ENCODE results near the gene STX7. TPM values are rescaled to one million over a fixed set of nuclear protein-coding genes. Genes with fewer than 3 reads are reported as not detected.
A peak's percentile ranks its signal among the peaks of the same experiment; 100 is the strongest.

The STX7 gene
- total RNA-seq, 1 donor from 2014 or later = 65.7 TPM

DNA sequence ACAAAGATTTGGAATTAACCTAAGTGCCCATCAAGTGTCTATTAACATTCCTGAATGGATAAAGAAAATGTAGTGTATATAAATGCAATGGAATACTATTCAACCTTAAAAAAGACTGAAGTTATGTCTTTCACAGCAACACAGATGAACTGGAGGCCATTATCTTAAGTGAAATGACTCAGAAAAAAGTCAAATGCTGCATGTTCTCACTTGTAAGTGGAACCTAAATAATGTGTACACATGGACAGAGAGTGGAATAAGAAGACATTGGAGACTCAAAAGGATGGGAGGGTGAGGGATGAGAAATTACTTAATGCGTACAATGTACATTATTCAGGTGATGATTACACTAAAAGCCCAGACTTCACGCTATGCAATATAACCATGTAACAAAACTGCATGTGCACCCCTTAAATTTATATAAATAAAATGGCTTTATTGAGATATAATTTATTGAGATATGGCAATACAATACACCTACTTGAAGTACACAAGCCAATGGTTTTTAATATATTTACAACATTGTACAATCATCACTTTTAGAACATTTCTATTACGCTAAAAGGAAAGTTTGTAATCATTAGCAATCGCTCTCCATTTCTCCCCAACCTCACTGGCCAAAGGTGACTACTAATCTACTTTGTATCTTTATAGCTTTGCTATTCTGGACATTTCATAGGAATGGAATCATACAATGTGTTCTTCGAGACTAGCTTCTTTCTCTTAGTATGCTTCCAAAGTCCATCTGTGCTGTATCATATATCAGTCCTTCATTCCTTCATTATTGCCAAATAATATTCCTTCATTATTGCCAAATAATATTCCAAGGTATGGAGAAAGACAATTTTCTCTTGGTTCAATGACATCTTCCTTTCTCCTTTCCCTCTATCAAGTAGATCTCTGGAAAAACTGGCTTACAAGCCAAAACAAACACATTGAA, 5.8 kb downstream of the STX7 start:
- DNase-seq (ENCODE audit: low read depth) = no peak

GRCh38 chr6:132506461-132506860, 6.5 kb downstream of the STX7 start:
- DNase-seq (ENCODE audit: low read depth) = no peak

GRCh38 chr6:132505158-132505557, 7.8 kb downstream of the STX7 start:
- DNase-seq (ENCODE audit: low read depth) = no peak

GRCh38 chr6:132504757-132505156, 8.2 kb downstream of the STX7 start:
- DNase-seq (ENCODE audit: low read depth) = no peak

DNA sequence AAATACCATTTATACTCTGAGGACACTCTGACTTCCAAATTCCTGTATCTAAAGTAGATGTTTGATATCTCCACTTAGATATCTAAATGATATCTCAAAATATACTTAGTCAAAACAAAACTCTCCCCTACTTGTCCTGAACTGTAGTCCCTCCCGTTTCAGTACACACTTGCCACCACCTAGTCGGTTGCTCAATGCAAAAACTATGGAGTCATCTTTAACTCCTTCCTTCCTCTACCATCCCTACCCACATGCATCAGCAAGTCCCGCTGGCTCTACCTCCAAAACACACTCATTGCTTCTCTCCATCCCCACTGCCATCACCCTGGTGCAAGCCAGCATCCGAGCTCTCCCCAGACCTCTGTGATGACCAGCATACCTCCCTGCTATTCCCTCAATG, 13.2 kb downstream of the STX7 start:
- peak; percentile 7 for DNase-seq (ENCODE audit: low read depth)

GRCh38 chr6:132498638-132499037, 14.3 kb downstream of the STX7 start:
- no peak for DNase-seq (ENCODE audit: low read depth)

DNA sequence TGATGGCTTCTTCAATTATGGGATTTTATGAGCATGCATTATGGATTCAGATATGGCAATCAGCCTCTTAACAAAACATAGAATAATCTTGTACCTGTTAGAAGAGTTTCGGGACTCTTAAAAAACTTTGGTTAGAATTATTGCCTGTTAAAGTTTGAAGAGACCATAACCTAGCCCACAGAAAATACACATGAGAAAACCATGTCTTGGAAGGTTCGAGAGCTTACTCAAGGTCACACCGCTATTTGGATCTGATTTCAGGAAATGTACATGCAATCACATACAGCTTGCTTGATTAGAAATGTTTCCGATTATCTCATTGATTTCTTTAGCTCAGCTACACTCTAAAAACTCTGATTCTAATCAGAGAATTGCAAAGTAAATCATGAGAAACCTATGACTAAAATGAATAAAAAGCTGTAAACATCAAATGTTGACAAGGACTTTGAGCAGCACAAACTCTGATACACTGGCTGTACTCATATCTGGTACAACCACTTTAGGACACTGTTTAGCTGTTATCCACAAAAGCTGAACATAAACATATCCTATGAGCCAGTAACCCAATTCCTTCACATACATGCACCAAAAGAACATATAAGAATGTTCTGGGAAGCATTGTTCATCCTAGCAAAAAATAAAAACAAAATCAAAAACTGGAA, 16.3 kb downstream of the STX7 start:
- DNase-seq (ENCODE audit: low read depth) = no peak

GRCh38 chr6:132495604-132496079, 17.3 kb downstream of the STX7 start:
- DNase-seq (ENCODE audit: low read depth) = no peak

- DNase-seq (ENCODE audit: low read depth) = no peak
Observed at GRCh38 chr6:132494954-132495353, 18.0 kb downstream of the STX7 start.

- DNase-seq (ENCODE audit: low read depth) = no peak
Observed at GRCh38 chr6:132491881-132492280, 21.0 kb downstream of the STX7 start.

GRCh38 chr6:132491303-132491702, 21.6 kb downstream of the STX7 start:
- no peak for DNase-seq (ENCODE audit: low read depth)

GRCh38 chr6:132490478-132491204, 22.3 kb downstream of the STX7 start:
- no peak for DNase-seq (ENCODE audit: low read depth)

- DNase-seq (ENCODE audit: low read depth) = no peak
Observed at GRCh38 chr6:132490024-132490423, 22.9 kb downstream of the STX7 start.

DNA sequence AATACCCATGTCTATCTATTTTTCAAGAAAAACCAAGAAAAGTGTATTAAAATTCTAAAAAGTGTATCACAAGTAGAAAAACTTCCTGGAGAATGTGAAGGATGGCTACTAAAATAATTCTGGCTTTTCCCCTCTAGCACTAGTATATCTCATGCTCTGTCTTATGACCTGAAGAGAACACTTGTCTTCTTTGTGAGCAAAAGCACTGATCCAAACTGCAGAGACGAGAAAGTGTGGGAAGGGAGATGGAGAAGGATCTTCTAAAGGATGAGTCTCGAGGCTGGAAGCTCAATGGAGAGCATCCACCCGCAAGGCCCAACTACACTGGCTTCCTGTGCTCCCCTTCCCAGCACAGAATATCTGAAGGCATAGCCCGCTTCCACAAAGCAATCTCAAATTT, 23.5 kb downstream of the STX7 start:
- DNase-seq (ENCODE audit: low read depth) = no peak

DNA sequence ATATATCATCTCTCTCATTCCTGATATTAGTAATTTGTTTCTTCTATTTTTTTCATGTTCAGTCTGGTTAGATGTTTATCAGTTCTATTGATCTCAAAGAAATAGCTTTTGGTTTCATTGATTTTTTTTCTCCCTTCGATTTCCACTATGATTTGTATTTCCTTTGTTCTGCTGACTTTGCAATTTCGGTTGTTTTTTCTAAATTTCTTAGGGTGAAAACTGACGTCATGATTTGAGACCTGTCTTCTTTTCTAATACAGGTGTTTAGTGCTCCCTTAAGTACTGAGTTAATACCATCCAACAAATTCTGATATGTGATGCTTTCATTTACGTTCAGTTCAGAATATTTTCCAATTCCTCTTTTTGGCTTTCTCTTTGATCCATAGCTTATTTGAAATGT, 25.2 kb downstream of the STX7 start:
- no peak for DNase-seq (ENCODE audit: low read depth)

DNA sequence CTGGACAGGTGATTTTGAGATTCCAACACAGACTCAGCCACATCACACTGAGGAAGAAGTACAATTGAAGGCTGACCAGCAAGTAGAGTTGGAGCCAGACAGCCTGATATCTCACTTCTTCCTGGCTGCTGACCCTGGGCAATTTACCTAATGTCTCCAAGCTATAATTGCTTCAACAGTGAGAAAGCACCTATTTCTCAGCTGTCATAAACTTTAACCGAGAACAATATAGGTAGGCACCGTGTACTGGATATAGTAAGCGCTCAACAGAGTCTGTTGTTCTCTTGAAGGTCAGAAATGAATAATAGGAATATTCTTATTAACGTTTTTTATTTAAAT, 28.3 kb downstream of the STX7 start:
- DNase-seq (ENCODE audit: low read depth) = no peak

DNA sequence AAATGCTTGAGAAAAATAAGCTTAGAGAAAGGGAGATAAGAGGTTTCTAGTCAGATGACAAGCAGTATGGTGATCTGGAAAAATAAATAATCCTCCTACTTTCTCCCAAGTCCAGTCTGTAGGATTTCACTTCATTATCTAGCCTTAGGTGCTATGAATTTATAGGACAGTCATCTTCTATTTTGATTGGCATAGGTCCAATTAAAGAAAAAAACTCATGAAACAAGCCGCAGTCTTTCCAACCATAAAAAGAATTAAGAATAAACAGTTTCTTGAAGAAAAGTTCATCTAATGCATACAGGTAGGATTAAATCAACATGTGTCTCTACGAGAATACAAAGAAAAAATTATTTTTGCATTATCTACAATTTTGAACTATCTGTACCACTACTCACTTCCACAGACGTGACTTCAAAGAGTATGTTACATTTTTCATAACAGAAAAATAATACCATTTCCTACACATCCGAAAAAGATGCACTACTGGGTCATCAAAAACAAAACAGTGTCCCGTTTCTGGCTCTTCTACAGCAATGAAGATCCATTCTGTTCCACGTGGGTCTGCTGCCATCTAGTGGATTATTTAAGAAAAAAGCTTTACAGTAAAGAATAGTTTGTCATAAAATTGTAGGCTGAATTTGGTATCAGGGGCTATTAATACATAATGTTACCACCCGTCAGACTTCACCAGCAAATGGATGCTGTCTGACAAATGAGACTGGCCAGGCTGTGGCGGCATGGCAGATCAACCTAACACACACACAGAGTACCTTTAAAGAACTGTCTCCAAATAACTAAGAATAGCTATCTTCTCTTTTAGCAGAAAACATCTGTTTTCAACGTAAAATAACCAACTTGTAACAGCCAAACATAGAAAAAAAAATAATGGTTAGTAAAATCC, 28.9 kb downstream of the STX7 start:
- peak; percentile 68 for DNase-seq (ENCODE audit: low read depth)

DNA sequence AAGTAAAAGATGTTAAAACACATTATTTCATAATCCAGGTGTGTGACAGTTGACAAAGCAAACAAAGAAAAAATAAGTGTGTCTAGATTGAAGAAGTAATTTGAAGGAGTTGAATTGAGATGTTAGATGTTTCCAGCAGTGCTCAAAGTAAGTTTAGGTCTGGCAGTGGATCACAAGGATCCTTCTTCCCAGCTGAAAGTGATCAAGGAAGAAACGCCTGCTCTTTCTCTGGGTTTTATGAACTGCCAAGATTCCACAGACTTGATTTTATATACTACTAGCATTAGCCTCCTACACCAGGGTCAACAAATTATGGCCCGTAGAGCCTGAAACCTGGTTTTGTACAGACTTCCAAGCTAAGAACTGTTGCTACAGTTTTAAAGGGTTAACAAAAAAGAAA, 30.3 kb downstream of the STX7 start:
- DNase-seq (ENCODE audit: low read depth) = no peak

DNA sequence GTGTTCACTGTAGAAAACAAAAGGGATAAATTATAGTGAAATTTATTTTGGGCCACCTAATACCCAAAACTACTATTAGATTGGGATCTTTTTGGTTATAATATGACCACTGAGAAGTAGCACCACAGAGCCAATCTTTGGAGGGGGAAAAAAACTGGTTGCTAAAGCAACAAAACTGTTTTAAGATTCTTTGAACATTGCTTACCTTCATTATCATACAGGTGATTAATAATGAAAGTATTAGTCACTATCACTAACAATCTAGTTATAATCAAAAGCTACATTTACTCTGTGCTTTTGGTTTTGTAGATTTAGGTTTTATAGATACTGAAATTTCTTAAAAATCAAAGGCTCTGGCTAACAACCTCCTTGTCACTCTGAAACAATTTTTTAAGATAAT, 31.7 kb downstream of the STX7 start:
- DNase-seq (ENCODE audit: low read depth) = no peak

GRCh38 chr6:132479131-132479530, 33.8 kb downstream of the STX7 start:
- DNase-seq (ENCODE audit: low read depth) = no peak

- no peak for DNase-seq (ENCODE audit: low read depth)
Observed at GRCh38 chr6:132478674-132479073, 34.2 kb downstream of the STX7 start.

Data from renal cortical epithelial cell (primary cell).